Mesenchymal stem cell (in vitro differentiated cells and primary cell): ENCODE data around the gene GH1.
"Not testable (repeated sequence)": the region's sequence is repeated elsewhere in the genome, so short reads cannot be mapped to it uniquely, and the experiment has no call there.

Experiments
- DNase-seq: peaks from one replicate; pipeline ENCODE4 v3.0.0-alpha.2; 2013
- H2AFZ ChIP-seq: one replicate; pipeline ENCODE4 v1.6.1; 2013; ENCODE audit warnings: low read depth, mild to moderate bottlenecking, control low read depth, inconsistent platforms, low read length, moderate library complexity
- H2AK5ac ChIP-seq: 2 replicates; pipeline ENCODE4 v1.6.1; 2013; ENCODE audit warnings: low read length, moderate library complexity, mild to moderate bottlenecking, inconsistent platforms; ENCODE audit not compliant: severe bottlenecking
- H2BK120ac ChIP-seq: one replicate; pipeline ENCODE4 v1.6.1; 2013; ENCODE audit warnings: low read depth, mild to moderate bottlenecking, inconsistent platforms, low read length, moderate library complexity
- H2BK12ac ChIP-seq, 2 experiments: one replicate each; pipeline ENCODE4 v1.6.1; 2013; ENCODE audit warnings: inconsistent platforms in 2 of 2, low read length in 2 of 2, mild to moderate bottlenecking in 2 of 2, moderate library complexity in 2 of 2, control low read depth in 1 of 2
- H2BK15ac ChIP-seq: one replicate; pipeline ENCODE4 v1.6.1; 2013; ENCODE audit warnings: mild to moderate bottlenecking, low read depth, inconsistent platforms; ENCODE audit not compliant: poor library complexity, severe bottlenecking
- H2BK5ac ChIP-seq: 2 replicates; pipeline ENCODE4 v1.6.1; 2013; ENCODE audit warnings: low read depth, mild to moderate bottlenecking, low read length, control low read depth, inconsistent platforms; ENCODE audit not compliant: poor library complexity, severe bottlenecking
- H3K14ac ChIP-seq, 2 experiments: one replicate each; pipeline ENCODE4 v1.6.1; 2013; ENCODE audit warnings: inconsistent platforms in 2 of 2, low read length in 2 of 2, control low read depth in 1 of 2, mild to moderate bottlenecking in 1 of 2, moderate library complexity in 1 of 2
- H3K18ac ChIP-seq, 2 experiments: one replicate each; pipeline ENCODE4 v1.6.1; 2013; ENCODE audit warnings: inconsistent platforms in 2 of 2, low read length in 2 of 2, control low read depth in 1 of 2, low read depth in 1 of 2, mild to moderate bottlenecking in 1 of 2
- H3K23ac ChIP-seq, 2 experiments: one replicate each; pipeline ENCODE4 v1.6.1; 2013; ENCODE audit warnings: inconsistent platforms in 2 of 2, low read length in 2 of 2, mild to moderate bottlenecking in 2 of 2, moderate library complexity in 2 of 2, control low read depth in 1 of 2
- H3K27ac ChIP-seq: 2 replicates; pipeline ENCODE4 v1.5.1; 2013; ENCODE audit warnings: mild to moderate bottlenecking, moderate library complexity, low read length, control low read depth, inconsistent platforms; ENCODE audit not compliant: poor library complexity, severe bottlenecking
- H3K27me3 ChIP-seq, 2 experiments: 2 replicates each; pipeline versions ENCODE4 v1.6.1 to v1.7.0; 2013; ENCODE audit warnings: low read length in 2 of 2, mild to moderate bottlenecking in 2 of 2, moderate library complexity in 2 of 2, control low read depth in 1 of 2, inconsistent platforms in 1 of 2; ENCODE audit not compliant: control insufficient read depth in 1 of 2, insufficient read depth in 1 of 2
- H3K36me3 ChIP-seq, 2 experiments: 2 replicates each; pipeline versions ENCODE4 v1.6.1 to v1.7.0; 2013; ENCODE audit warnings: low read length in 2 of 2, control low read depth in 1 of 2, inconsistent platforms in 1 of 2, low read depth in 1 of 2, mild to moderate bottlenecking in 1 of 2; ENCODE audit not compliant: insufficient read depth in 2 of 2, control insufficient read depth in 1 of 2
- H3K4ac ChIP-seq, 2 experiments: one replicate each; pipeline ENCODE4 v1.6.1; 2013; ENCODE audit warnings: inconsistent platforms in 2 of 2, low read length in 2 of 2, mild to moderate bottlenecking in 2 of 2, moderate library complexity in 2 of 2, control low read depth in 1 of 2, low read depth in 1 of 2
- H3K4me1 ChIP-seq: 2 replicates; pipeline ENCODE4 v1.6.1; 2013; ENCODE audit warnings: low read depth, low read length, control low read depth; ENCODE audit not compliant: control insufficient read depth, insufficient read depth
- H3K4me2 ChIP-seq: 2 replicates; pipeline ENCODE4 v1.6.1; 2013; ENCODE audit warnings: low read length, mild to moderate bottlenecking, inconsistent platforms; ENCODE audit not compliant: poor library complexity, severe bottlenecking
- H3K4me3 ChIP-seq, 2 experiments: 2 replicates each; pipeline versions ENCODE4 v1.5.1 to v1.7.0; 2013; ENCODE audit warnings: low read length in 2 of 2, mild to moderate bottlenecking in 2 of 2, control low read depth in 1 of 2, low read depth in 1 of 2; ENCODE audit not compliant: insufficient read depth in 1 of 2
- H3K79me1 ChIP-seq: replicated peaks from 2 replicates; pipeline ENCODE4 v1.6.1; 2013; ENCODE audit warnings: mild to moderate bottlenecking, control low read depth, low read length, inconsistent platforms; ENCODE audit not compliant: poor library complexity, severe bottlenecking
- H3K9ac ChIP-seq: 2 replicates; pipeline ENCODE4 v1.7.0; 2013; ENCODE audit warnings: mild to moderate bottlenecking, low read length, moderate library complexity
- H3K9me3 ChIP-seq: 2 replicates; pipeline ENCODE4 v1.7.0; 2013; ENCODE audit warnings: mild to moderate bottlenecking, low read length; ENCODE audit not compliant: control insufficient read depth
- H4K8ac ChIP-seq: one replicate; pipeline ENCODE4 v1.6.1; 2013; ENCODE audit warnings: inconsistent platforms, mild to moderate bottlenecking, low read length, moderate library complexity
- H4K91ac ChIP-seq: one replicate; pipeline ENCODE4 v1.6.1; 2013; ENCODE audit warnings: mild to moderate bottlenecking, low read length, inconsistent platforms
- WGBS: methylation state at CpG from one replicate; pipeline ENCODE4 v1.1.7; 2013; ENCODE audit warnings: mixed read lengths; 5-methylcytosine and 5-hydroxymethylcytosine counted together

The GH1 gene

DNA sequence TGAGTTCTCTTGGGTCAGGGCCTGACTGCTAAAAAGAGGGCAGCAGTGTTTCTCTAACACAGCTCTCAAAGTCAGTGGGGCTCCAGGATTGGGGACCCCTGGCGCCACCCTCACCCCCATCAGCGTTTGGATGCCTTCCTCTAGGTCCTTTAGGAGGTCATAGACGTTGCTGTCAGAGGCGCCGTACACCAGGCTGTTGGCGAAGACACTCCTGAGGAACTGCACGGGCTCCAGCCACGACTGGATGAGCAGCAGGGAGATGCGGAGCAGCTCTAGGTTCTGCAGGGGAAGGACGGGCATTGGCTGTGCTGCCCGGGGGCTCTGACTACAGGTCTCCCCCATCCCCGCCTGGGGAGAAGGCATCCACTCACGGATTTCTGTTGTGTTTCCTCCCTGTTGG is 993 bp downstream of the GH1 start:
- DNase-seq, result no peak
- Histone ChIP-seq H4K91ac (no peak overlapping the region), H3K14ac (no peak overlapping the region), H2AK5ac (no peak overlapping the region), H3K4me2 (no peak overlapping the region), H2BK15ac (no peak overlapping the region), H3K36me3 (no peaks in the 10 kb centered on the region), H2BK120ac (no peak overlapping the region), H3K27ac (no peak overlapping the region), H3K4me3 (no peak overlapping the region), H3K9me3 (no peaks in the 10 kb centered on the region), H2AFZ (no peak overlapping the region), H3K79me1 (no peaks in the 10 kb centered on the region), H4K8ac (no peak overlapping the region), H3K18ac (no peak overlapping the region), H3K4me1 (no peaks in the 10 kb centered on the region), H3K23ac (no peak overlapping the region), H2BK5ac (no peak overlapping the region), H3K27me3 (peaks cover 38 to 51% of the 10 kb centered on the region in 2 experiments), H3K4ac (no peak overlapping the region), H3K9ac (no peak overlapping the region), H2BK12ac (no peak overlapping the region)
- 63% methylated on average over 13 of the region's 13 CpGs for WGBS

DNA sequence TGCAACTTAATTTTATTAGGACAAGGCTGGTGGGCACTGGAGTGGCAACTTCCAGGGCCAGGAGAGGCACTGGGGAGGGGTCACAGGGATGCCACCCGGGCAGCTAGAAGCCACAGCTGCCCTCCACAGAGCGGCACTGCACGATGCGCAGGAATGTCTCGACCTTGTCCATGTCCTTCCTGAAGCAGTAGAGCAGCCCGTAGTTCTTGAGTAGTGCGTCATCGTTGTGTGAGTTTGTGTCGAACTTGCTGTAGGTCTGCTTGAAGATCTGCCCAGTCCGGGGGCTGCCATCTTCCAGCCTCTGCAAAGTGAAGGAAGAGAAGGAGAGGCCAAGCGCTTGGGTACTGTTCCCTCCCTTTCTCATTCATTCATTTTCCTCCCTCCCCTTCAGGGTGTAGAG is 1.4 kb downstream of the GH1 start:
- not testable (repeated sequence) for H3K79me1 ChIP-seq, H3K9me3 ChIP-seq, H3K36me3 ChIP-seq, H3K18ac ChIP-seq, H2BK5ac ChIP-seq, DNase-seq, H4K8ac ChIP-seq, H2AK5ac ChIP-seq, H3K4ac ChIP-seq, H2BK12ac ChIP-seq, H3K9ac ChIP-seq, H2AFZ ChIP-seq, H3K27ac ChIP-seq, H2BK120ac ChIP-seq, H4K91ac ChIP-seq, H3K14ac ChIP-seq, H3K4me1 ChIP-seq, H3K23ac ChIP-seq, H3K4me3 ChIP-seq, H2BK15ac ChIP-seq, H3K4me2 ChIP-seq
- WGBS, result 86% methylated on average over 1 of the region's 11 CpGs
- H3K27me3 ChIP-seq, result peaks cover 38 to 55% of the 10 kb centered on the region in 2 experiments

DNA sequence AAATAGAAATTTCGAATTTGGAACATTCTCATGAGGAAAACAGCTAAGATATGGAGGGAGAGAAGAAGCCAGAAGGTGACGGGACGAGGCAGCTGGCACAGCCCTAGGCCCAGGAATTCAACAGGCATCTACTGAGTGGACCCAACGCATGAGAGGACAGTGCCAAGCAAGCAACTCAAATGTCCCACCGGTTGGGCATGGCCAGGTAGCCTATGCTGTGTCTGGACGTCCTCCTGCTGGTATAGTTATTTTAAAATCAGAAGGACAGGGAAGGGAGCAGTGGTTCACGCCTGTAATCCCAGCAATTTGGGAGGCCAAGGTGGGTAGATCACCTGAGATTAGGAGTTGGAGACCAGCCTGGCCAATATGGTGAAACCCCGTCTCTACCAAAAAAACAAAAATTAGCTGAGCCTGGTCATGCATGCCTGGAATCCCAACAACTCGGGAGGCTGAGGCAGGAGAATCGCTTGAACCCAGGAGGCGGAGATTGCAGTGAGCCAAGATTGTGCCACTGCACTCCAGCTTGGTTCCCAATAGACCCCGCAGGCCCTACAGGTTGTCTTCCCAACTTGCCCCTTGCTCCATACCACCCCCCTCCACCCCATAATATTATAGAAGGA is 2.0 kb downstream of the GH1 start:
- H3K27me3 ChIP-seq, result peaks cover 38 to 60% of the 10 kb centered on the region in 2 experiments
- H3K9ac ChIP-seq, result no peak overlapping the region
- H3K4ac ChIP-seq, result no peak overlapping the region
- H4K91ac ChIP-seq, result no peak overlapping the region
- H4K8ac ChIP-seq, result no peak overlapping the region
- no peak overlapping the region for H2BK12ac ChIP-seq
- H3K18ac ChIP-seq, result no peak overlapping the region
- no peak overlapping the region for H2BK15ac ChIP-seq
- H2AFZ ChIP-seq, result no peak overlapping the region
- no peak overlapping the region for H3K4me2 ChIP-seq
- H3K27ac ChIP-seq, result no peak overlapping the region
- no peak overlapping the region for H3K23ac ChIP-seq
- H3K14ac ChIP-seq, result no peak overlapping the region
- H3K9me3 ChIP-seq, result no peaks in the 10 kb centered on the region
- H2AK5ac ChIP-seq, result no peak overlapping the region
- no peak for DNase-seq
- H3K36me3 ChIP-seq, result no peaks in the 10 kb centered on the region
- H3K79me1 ChIP-seq, result no peaks in the 10 kb centered on the region
- 81% methylated on average over 12 of the region's 12 CpGs for WGBS
- no peak overlapping the region for H2BK120ac ChIP-seq
- no peak overlapping the region for H2BK5ac ChIP-seq
- H3K4me1 ChIP-seq, result no peaks in the 10 kb centered on the region
- H3K4me3 ChIP-seq, result no peak overlapping the region

DNA sequence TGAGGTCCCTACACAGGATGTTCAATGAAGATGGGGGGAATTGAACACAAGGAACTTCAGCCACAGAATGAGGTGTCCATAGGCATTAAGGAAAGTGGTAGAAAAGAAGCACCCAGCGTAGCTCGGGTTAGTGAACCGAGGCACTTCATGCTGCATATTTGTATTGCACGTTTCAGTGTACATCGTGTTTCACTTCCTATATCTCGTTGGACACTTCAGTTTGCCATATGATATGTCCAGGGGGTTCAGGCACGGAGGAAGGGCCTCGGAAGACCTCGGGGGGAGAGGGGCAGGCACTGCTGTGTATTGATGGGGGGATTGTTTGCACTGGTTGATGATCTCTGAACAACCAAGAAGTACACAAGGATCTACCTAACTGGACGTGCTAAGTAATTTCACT is 2.9 kb downstream of the GH1 start:
- not testable (repeated sequence) for DNase-seq, H3K9me3 ChIP-seq

More for the DNA sequence above, 2.9 kb downstream of the GH1 start:
- not testable (repeated sequence) for H3K79me1 ChIP-seq, H3K23ac ChIP-seq, H3K9ac ChIP-seq, H3K14ac ChIP-seq, H4K91ac ChIP-seq, H3K4me2 ChIP-seq, H2BK15ac ChIP-seq, H4K8ac ChIP-seq, H3K4me1 ChIP-seq, H3K4me3 ChIP-seq, H2AK5ac ChIP-seq, H2BK120ac ChIP-seq, H3K18ac ChIP-seq, H2AFZ ChIP-seq, H3K4ac ChIP-seq, H2BK12ac ChIP-seq, H2BK5ac ChIP-seq, H3K36me3 ChIP-seq, H3K27ac ChIP-seq
- H3K27me3 ChIP-seq, result peaks cover 46 to 68% of the 10 kb centered on the region in 2 experiments
- 86% methylated on average over 9 of the region's 10 CpGs for WGBS
